Measurements from ENCODE around the gene NLRP3.

The NLRP3 gene

DNA sequence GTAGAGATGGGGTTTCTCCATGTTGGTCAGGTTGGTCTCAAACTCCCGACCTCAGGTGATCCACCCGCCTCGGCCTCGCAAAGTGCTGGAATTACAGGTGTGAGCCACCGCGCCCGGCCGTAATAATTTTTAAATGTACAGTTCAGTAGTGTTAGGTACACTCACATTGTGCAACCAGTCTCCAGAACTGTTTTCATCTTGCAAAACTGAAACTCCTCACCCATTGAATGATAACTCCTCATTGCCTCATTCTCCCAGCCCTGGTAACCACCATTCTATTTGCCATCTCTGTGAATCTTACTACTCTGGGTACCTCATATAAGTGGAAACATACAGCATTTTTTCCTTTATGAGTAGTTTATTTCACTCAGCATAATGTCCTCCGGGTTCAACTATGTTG, 3.4 kb downstream of the NLRP3 start:
- no peak overlapping the region for H3K4me3 ChIP-seq (ENCODE audit: low read length)
- no peak for DNase-seq (ENCODE audit: low read depth)
- H3K27me3 ChIP-seq (replicated peaks; ENCODE audit: control insufficient read depth, insufficient read depth, low read length), result no peaks in the 10 kb centered on the region
- H3K36me3 ChIP-seq (ENCODE audit: control insufficient read depth, insufficient read depth, low read length, severe bottlenecking), result no peaks in the 10 kb centered on the region
- no peaks in the 10 kb centered on the region for H3K4me1 ChIP-seq (ENCODE audit: control insufficient read depth, insufficient read depth, low read length)
- H3K9me3 ChIP-seq (ENCODE audit: control insufficient read depth, low read length), result peaks cover 4% of the 10 kb centered on the region
- H3K9ac ChIP-seq (ENCODE audit: low read length), result no peak overlapping the region

DNA sequence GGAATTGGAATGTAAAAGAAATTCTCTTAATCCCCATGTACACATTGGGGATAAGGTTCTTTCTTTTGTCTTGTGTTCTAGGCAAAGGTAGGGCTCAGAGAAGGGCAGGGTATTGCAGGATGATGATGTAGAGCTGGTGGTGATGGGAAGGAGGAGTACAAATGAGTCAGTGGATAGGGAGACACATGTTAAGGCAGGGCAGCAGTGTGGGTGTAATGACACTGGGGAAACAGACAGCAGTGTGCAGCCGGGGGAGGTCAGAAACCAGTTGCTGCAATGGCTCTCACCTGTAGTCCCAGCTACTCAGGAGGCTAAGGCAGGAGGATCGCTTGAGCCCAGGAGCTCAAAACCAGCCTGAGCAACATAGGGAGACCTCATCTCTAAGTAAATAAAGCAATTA, 5.1 kb downstream of the NLRP3 start:
- Histone ChIP-seq H3K9ac (ENCODE audit: low read length) (no peak overlapping the region), H3K4me3 (ENCODE audit: low read length) (no peak overlapping the region), H3K9me3 (ENCODE audit: control insufficient read depth, low read length) (peaks cover 4% of the 10 kb centered on the region), H3K36me3 (ENCODE audit: control insufficient read depth, insufficient read depth, low read length, severe bottlenecking) (no peaks in the 10 kb centered on the region), H3K4me1 (ENCODE audit: control insufficient read depth, insufficient read depth, low read length) (no peaks in the 10 kb centered on the region), H3K27me3 (replicated peaks; ENCODE audit: control insufficient read depth, insufficient read depth, low read length) (no peaks in the 10 kb centered on the region)
- no peak for DNase-seq (ENCODE audit: low read depth)

DNA sequence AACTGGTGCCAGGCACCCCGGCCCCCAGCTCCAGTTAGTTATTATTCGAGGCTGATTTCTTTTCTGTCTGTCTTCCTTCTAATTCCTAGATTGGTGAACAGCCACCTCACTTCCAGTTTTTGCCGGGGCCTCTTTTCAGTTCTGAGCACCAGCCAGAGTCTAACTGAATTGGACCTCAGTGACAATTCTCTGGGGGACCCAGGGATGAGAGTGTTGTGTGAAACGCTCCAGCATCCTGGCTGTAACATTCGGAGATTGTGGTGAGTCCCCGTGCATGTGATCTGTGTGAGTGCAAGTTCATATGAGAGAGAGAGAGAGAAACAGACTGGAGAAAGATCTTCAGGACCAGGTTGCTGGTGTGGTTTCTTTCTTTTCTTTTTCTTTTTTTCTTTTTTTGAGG, 13.5 kb downstream of the NLRP3 start:
- no peak overlapping the region for H3K4me3 ChIP-seq (ENCODE audit: low read length)
- no peaks in the 10 kb centered on the region for H3K4me1 ChIP-seq (ENCODE audit: control insufficient read depth, insufficient read depth, low read length)
- DNase-seq (ENCODE audit: low read depth), result no peak
- no peaks in the 10 kb centered on the region for H3K9me3 ChIP-seq (ENCODE audit: control insufficient read depth, low read length)
- no peaks in the 10 kb centered on the region for H3K36me3 ChIP-seq (ENCODE audit: control insufficient read depth, insufficient read depth, low read length, severe bottlenecking)
- no peak overlapping the region for H3K9ac ChIP-seq (ENCODE audit: low read length)
- peaks cover 5% of the 10 kb centered on the region for H3K27me3 ChIP-seq (replicated peaks; ENCODE audit: control insufficient read depth, insufficient read depth, low read length)

DNA sequence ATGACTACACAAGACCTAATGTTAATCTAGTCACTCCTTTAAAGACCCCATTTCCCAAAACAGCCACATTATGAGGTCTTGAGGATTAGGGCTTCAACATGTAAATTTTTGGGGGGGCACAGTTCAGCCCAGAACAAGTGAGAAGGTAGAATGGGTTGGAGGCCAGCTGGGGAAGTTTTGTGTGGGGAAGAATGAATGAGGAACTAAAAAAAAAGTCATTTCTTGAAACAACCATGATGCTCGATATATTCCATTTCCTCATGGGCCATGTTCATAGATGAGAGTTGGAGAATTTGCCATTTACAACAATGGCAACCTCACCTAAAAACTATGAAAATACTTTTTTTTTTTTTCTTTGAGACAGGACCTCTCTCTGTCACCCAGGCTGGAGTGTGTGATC, 14.5 kb downstream of the NLRP3 start:
- Histone ChIP-seq H3K9ac (ENCODE audit: low read length) (no peak overlapping the region), H3K9me3 (ENCODE audit: control insufficient read depth, low read length) (no peaks in the 10 kb centered on the region), H3K4me3 (ENCODE audit: low read length) (no peak overlapping the region), H3K36me3 (ENCODE audit: control insufficient read depth, insufficient read depth, low read length, severe bottlenecking) (no peaks in the 10 kb centered on the region), H3K4me1 (ENCODE audit: control insufficient read depth, insufficient read depth, low read length) (no peaks in the 10 kb centered on the region), H3K27me3 (replicated peaks; ENCODE audit: control insufficient read depth, insufficient read depth, low read length) (peaks cover 5% of the 10 kb centered on the region)
- no peak for DNase-seq (ENCODE audit: low read depth)

DNA sequence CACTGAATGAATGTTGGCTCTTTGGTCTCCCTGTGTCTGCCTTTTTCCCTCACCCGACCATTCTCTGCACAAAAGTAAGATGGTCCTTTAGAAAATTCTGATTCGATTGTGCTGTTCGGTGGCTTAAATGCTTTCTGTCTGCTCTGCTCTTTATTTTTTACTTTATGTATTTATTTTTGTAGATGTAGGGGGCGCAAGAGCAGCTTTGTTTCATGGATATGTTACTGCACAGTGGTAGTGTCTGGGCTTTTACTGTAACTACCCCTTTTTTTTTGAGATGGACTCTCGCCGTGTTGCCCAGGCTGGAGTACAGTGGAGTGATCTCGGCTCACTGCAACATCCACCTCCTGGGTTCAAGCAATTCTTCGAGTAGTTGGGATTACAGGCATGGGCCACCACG, 15.7 kb downstream of the NLRP3 start:
- no peaks in the 10 kb centered on the region for H3K9me3 ChIP-seq (ENCODE audit: control insufficient read depth, low read length)
- H3K36me3 ChIP-seq (ENCODE audit: control insufficient read depth, insufficient read depth, low read length, severe bottlenecking), result no peaks in the 10 kb centered on the region
- no peak overlapping the region for H3K9ac ChIP-seq (ENCODE audit: low read length)
- H3K4me3 ChIP-seq (ENCODE audit: low read length), result no peak overlapping the region
- DNase-seq (ENCODE audit: low read depth), result no peak
- H3K27me3 ChIP-seq (replicated peaks; ENCODE audit: control insufficient read depth, insufficient read depth, low read length), result peaks cover 2% of the 10 kb centered on the region
- H3K4me1 ChIP-seq (ENCODE audit: control insufficient read depth, insufficient read depth, low read length), result no peaks in the 10 kb centered on the region

DNA sequence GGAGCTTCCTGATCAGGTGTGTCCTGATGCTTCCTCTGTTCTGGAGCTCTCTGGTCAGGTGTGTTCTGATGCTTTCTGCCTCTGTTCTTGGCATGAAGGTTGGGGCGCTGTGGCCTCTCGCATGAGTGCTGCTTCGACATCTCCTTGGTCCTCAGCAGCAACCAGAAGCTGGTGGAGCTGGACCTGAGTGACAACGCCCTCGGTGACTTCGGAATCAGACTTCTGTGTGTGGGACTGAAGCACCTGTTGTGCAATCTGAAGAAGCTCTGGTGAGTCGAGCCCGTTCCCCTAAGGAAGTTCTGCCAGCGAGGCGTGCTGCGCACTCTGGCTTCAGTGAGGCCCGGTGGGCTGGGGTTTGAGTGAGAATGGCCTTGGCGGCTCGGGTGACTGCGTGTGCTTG, 18.0 kb downstream of the NLRP3 start:
- no peak overlapping the region for H3K4me3 ChIP-seq (ENCODE audit: low read length)
- no peak overlapping the region for H3K9ac ChIP-seq (ENCODE audit: low read length)
- H3K9me3 ChIP-seq (ENCODE audit: control insufficient read depth, low read length), result no peaks in the 10 kb centered on the region
- no peaks in the 10 kb centered on the region for H3K4me1 ChIP-seq (ENCODE audit: control insufficient read depth, insufficient read depth, low read length)
- DNase-seq (ENCODE audit: low read depth), result no peak
- H3K36me3 ChIP-seq (ENCODE audit: control insufficient read depth, insufficient read depth, low read length, severe bottlenecking), result no peaks in the 10 kb centered on the region
- H3K27me3 ChIP-seq (replicated peaks; ENCODE audit: control insufficient read depth, insufficient read depth, low read length), result no peaks in the 10 kb centered on the region

DNA sequence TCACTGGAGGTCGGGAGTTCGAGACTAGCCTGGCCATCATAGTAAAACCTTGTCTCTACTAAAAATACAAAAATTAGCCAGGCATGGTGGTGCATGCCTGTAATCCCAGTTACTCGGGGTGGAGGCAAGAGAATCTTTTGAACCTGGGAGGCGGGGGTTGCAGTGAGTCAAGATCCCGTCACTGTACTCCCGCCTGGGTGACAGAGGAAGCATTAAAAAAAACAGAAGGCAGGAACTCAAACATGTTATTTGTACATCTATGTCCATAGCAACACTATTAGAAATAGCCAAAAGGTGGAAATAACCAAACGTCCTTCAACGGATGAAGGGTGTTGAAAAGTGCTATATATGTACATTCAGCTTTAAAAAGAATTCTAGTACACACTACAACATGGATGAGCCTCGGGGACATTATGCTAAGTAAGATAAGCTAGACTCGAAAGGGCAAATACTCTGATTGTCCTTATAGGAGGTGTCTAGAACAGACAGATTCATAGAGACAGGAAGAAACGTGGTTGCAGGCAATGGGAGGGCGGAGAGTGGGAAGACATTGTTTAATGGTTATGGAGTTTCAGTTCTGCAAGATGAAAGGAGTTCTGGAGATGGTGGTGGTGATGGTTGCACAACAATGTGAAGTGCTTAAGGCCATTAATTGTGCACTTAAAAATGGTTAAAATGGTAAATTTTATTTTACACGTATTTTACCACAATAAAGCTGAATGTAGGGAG, 19.2 kb downstream of the NLRP3 start:
- DNase-seq (ENCODE audit: low read depth), result no peak
- H3K27me3 ChIP-seq (replicated peaks; ENCODE audit: control insufficient read depth, insufficient read depth, low read length), result no peaks in the 10 kb centered on the region
- no peaks in the 10 kb centered on the region for H3K4me1 ChIP-seq (ENCODE audit: control insufficient read depth, insufficient read depth, low read length)

DNA sequence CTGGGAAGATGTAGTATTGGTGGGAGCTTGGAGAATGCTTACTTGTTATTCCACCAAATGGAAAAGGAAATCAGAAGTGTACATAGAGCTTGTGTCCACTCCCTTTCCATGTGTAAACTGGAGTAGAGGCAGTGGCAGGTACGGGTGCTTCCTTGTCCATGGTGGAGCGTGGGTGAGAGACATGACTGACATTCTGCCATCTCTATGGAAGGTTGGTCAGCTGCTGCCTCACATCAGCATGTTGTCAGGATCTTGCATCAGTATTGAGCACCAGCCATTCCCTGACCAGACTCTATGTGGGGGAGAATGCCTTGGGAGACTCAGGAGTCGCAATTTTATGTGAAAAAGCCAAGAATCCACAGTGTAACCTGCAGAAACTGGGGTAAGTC, 19.8 kb downstream of the NLRP3 start:
- DNase-seq (ENCODE audit: low read depth), result no peak
- Histone ChIP-seq H3K4me3 (ENCODE audit: low read length) (no peak overlapping the region), H3K9me3 (ENCODE audit: control insufficient read depth, low read length) (no peaks in the 10 kb centered on the region), H3K36me3 (ENCODE audit: control insufficient read depth, insufficient read depth, low read length, severe bottlenecking) (no peaks in the 10 kb centered on the region), H3K4me1 (ENCODE audit: control insufficient read depth, insufficient read depth, low read length) (no peaks in the 10 kb centered on the region), H3K27me3 (replicated peaks; ENCODE audit: control insufficient read depth, insufficient read depth, low read length) (no peaks in the 10 kb centered on the region), H3K9ac (ENCODE audit: low read length) (no peak overlapping the region)

More for the DNA sequence above, 19.2 kb downstream of the NLRP3 start:
- Histone ChIP-seq H3K9ac (ENCODE audit: low read length) (no peak overlapping the region), H3K36me3 (ENCODE audit: control insufficient read depth, insufficient read depth, low read length, severe bottlenecking) (no peaks in the 10 kb centered on the region), H3K4me3 (ENCODE audit: low read length) (no peak overlapping the region), H3K9me3 (ENCODE audit: control insufficient read depth, low read length) (no peaks in the 10 kb centered on the region)

DNA sequence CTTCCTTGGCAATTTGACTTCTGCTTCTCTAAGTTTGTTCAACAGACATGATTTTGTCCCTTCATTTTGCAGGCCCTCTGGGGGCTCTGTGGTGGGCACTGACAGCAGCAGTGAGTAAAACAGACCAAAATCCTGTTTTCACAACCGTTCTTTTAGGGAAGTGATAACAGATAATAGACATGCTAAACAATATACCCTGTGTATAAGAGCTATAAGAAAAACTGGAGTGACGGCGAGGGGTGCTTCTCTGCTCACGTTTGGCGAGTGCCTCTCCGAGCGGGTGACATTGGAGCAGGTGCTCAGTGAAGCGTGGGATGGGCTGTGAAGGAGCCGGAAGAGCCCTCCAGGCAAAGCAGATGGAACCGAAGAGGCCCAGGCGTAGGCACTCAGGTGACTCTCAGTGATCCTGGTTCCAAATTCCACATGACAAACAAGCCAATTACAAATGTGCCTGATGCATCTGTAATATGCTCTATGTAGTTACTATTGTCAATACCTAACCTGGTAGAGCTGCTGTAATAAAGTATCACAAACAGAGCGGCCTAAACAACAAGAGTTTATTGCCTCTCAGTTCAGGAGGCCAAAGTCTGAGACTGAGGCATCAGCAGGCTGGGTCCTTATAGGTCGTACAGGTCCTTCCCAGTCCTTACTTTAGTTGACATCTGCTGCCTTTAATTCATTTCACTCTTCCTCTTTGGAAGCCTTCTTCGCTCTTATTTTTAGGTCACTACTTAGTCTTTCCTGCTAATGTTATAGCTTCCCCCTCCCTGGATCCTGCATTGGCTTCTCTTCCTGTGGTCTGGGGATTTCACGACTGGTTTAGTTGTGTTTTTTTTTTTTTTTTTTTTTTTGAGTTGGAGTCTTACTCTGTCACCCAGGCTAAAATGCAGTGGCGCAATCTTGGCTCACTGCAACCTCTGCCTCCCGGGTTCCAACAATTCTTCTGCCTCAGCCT, 21.9 kb downstream of the NLRP3 start:
- Histone ChIP-seq H3K9ac (ENCODE audit: low read length) (no peak overlapping the region), H3K9me3 (ENCODE audit: control insufficient read depth, low read length) (no peaks in the 10 kb centered on the region), H3K4me3 (ENCODE audit: low read length) (no peak overlapping the region), H3K27me3 (replicated peaks; ENCODE audit: control insufficient read depth, insufficient read depth, low read length) (no peaks in the 10 kb centered on the region), H3K36me3 (ENCODE audit: control insufficient read depth, insufficient read depth, low read length, severe bottlenecking) (no peaks in the 10 kb centered on the region), H3K4me1 (ENCODE audit: control insufficient read depth, insufficient read depth, low read length) (no peaks in the 10 kb centered on the region)
- DNase-seq (ENCODE audit: low read depth), result no peak

DNA sequence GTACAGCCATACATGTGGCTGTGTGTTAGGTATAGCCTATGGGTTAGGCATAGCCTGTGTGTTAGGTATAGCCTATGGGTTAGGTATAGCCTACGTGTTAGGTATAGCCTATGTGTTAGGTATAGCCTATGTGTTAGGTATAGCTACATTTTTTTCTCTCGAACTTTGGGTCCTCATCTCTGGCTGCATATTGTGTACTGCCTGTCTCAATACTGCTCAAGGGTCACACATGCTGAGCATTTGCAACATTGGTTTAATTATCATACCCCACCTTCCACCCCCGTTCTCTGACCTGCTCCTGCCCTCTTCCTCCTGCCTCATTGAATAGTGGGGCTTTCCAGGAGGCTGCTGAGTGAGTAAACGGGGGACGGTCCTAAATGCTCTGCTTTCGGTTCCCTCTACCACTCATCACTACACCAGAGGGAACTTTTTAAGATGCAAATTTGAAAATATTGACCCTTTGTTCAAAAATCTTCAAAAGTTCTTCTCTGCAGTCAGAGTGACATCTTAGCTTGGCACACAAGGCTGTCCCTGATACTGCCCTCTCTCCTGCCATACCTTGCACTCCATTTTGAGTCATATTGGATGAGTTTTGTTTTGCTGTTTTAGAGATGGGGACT, 24.1 kb downstream of the NLRP3 start:
- DNase-seq (ENCODE audit: low read depth), result no peak
- peaks cover 5% of the 10 kb centered on the region for H3K27me3 ChIP-seq (replicated peaks; ENCODE audit: control insufficient read depth, insufficient read depth, low read length)
- no peak overlapping the region for H3K4me3 ChIP-seq (ENCODE audit: low read length)
- no peaks in the 10 kb centered on the region for H3K4me1 ChIP-seq (ENCODE audit: control insufficient read depth, insufficient read depth, low read length)
- no peak overlapping the region for H3K9ac ChIP-seq (ENCODE audit: low read length)
- no peaks in the 10 kb centered on the region for H3K9me3 ChIP-seq (ENCODE audit: control insufficient read depth, low read length)
- H3K36me3 ChIP-seq (ENCODE audit: control insufficient read depth, insufficient read depth, low read length, severe bottlenecking), result no peaks in the 10 kb centered on the region

DNA sequence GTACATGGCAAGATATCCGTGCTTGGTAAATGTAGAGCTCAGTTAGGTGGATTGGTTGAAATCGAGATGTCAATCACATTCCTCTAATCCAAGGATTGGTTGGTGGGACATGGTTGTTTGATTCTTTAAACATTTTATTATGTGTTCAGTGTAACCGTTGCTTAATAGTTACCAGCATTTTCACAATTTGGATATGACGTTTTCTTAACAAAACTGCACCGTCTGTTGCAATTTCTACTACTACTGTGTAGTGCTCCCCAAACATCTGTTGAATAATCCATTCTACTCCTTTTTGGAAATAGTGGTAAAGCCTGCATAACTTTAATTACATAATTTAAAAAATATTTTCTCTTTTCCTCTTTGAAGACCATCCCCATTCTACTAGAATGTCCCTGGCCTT, 25.6 kb downstream of the NLRP3 start:
- Histone ChIP-seq H3K36me3 (ENCODE audit: control insufficient read depth, insufficient read depth, low read length, severe bottlenecking) (no peaks in the 10 kb centered on the region), H3K4me1 (ENCODE audit: control insufficient read depth, insufficient read depth, low read length) (no peaks in the 10 kb centered on the region), H3K9me3 (ENCODE audit: control insufficient read depth, low read length) (no peaks in the 10 kb centered on the region), H3K9ac (ENCODE audit: low read length) (no peak overlapping the region), H3K27me3 (replicated peaks; ENCODE audit: control insufficient read depth, insufficient read depth, low read length) (peaks cover 5% of the 10 kb centered on the region), H3K4me3 (ENCODE audit: low read length) (no peak overlapping the region)
- no peak for DNase-seq (ENCODE audit: low read depth)

All from adipocyte (in vitro differentiated cells).